ENCODE data around the gene LMOD3. TPM values are rescaled to one million over a fixed set of nuclear protein-coding genes. Genes with fewer than 3 reads are reported as not detected.

LMOD3 gene
- total RNA-seq, 1 donor from 2014 or later, result 168 TPM

DNA sequence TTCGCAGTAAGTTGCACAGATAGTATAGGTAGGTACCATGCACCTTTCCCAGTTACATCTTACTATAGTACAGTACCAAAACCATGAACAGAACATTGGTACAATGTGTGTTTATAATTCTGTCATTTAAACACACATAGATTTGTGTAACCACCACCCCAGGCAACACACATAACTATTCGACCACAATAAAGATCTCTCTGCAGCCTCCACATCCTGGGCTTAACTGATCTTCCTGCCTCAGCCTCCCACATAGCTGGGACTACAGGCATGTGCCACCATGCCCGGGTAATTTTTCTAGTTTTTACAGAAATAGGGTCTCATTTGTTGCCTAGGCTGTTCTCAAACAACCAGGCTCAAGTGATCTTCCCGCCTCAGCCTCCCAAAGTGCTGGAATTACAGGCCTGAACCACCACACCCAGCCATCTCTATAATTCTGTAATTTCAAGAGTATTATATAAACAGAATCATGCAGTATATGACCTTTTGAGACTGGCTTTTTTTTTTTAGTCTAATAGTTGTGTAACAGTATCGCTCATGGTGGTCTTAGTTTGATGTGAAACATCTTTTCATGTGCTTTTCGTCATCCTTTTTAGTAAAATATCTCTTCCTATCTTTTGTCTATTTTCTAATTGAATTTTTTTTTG is 57.0 kb downstream of the LMOD3 start:
- no peak for DNase-seq (ENCODE audit: low read depth)

DNA sequence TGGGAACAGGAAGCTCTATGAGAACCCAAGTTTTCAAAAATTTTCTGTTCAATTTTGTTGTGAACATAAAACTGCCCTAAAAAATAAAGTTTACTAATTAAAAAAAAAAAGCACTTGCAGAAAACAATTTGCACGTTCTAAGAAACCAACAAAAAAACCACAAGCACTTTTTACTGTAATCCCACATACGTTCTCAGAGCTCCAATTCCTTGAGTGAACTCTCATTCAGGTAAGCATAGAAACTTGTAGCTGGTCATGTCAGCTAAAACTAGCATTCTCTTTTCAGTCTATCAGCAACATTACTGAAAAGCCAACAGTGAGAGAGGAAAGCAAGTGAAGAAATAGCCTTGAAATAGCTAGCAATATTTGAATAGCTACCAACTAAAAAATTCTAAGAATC is 58.8 kb downstream of the LMOD3 start:
- DNase-seq (ENCODE audit: low read depth), result no peak

DNA sequence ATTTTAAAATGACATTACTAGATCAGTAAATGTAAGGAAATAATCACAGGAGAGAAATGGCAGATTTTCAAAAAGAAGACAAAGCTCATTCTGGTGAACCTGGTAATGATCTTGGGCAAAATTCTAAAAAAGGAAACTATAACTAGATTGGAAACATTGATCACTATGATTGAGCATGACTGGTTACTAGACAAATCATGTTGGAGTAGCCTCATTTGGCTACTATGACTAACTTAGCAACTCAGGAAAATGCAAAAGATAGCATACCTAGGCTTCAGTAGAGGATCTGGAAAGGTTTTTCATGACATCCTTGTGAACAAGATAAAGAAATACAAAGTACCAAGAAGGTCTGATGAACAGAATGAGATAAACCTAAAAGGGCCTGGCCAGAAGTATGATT is 62.7 kb downstream of the LMOD3 start:
- DNase-seq (ENCODE audit: low read depth), result no peak

DNA sequence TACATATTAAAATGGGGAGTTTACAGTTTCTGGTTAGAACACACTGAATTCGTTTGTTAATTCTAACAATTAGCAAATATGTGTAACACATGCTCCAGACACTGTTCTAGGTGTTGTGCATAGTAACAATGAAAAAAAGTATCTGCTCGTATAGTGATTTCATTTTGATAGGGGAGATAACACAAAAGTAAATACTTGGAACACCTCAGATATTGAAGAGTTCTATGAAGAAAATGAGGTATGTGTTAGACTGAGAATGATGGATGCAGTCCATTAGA is 63.5 kb downstream of the LMOD3 start:
- no peak for DNase-seq (ENCODE audit: low read depth)

DNA sequence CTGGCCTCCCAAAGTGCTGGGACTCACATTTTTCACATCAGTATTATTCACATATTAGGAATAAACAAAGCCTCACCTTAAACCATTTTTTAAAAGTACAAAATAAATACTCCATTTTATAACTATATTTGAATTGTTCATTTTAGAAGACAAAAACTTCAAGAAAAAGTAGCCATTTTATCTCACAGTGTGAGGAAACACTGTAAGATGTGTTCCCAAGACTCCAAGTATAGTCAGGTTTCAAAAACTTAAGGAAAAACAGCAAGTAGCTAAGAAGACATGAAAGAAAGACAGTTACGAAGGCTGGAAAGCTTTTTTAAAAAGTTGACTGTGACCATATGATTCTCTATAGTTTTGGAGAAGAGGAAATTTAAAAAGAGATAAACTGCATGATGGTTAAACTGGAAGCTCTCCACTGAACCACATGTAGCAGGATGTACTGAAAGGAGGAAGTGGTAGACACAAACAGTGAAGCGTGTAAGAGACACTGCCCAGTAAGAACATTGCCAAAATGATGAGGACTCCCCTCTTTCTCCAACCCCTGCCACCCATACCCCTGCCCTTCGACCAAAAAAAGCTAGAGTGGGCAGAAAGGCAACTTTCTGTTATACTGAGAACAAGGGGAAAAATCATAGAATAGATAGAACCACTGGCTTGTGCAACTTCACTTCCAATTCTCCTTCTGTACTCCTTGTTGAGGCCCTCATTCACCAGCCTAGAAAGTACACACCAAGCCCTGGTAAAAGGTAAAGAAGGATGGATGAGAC is 64.0 kb downstream of the LMOD3 start:
- DNase-seq (ENCODE audit: low read depth), result no peak

Other genes starting within 250 kb of the LMOD3 start
- gene TAFA4, start 190.0 kb downstream of the LMOD3 start, total RNA-seq, result not detected in 2 replicates
- 43.2 and 46.0 TPM in 2 replicates for gene EOGT, start 108.9 kb downstream of the LMOD3 start, total RNA-seq
- 24.9 and 37.6 TPM in 2 replicates for gene TMF1, start 70.3 kb downstream of the LMOD3 start, total RNA-seq
- gene UBA3, start 42.2 kb downstream of the LMOD3 start, total RNA-seq, result 69.4 and 82.5 TPM in 2 replicates
- 275 and 433 TPM in 2 replicates for gene ARL6IP5, start 37.7 kb downstream of the LMOD3 start, total RNA-seq

Measured in myocyte (in vitro differentiated cells).